ENCODE data around the gene SLC5A6.

GRCh38 chr2:27205206-27205605, 6.9 kb downstream of the SLC5A6 start:
- TF ChIP-seq CTCF (IDR thresholded peaks at IDR 0.05; ENCODE audit: low read depth, low read length) (no peak), POLR2A (IDR thresholded peaks at IDR 0.05; ENCODE audit: extremely low read depth, insufficient read length) (no peak), MAX (IDR thresholded peaks at IDR 0.05; ENCODE audit: low read depth, low read length) (no peak), MYC (IDR thresholded peaks at IDR 0.05; ENCODE audit: low read depth, low read length) (no peak)

Measured in NB4 (cell line).